Brain microvascular endothelial cell (primary cell): ENCODE results near the gene RBM22.

Experiments used
- DNase-seq: peaks from one replicate; pipeline ENCODE4 v3.0.0-alpha.2; 2020
- H3K27ac ChIP-seq: fragments of 250-450 bp; sonication (Bioruptor Pico); 2 replicates; pipeline ENCODE4 v1.5.1; 2020; ENCODE audit warnings: mild to moderate bottlenecking, moderate library complexity
- H3K27me3 ChIP-seq: fragments of 250-450 bp; sonication (Bioruptor Pico); replicated peaks from 2 replicates; pipeline ENCODE4 v1.5.1; 2020; ENCODE audit warnings: mild to moderate bottlenecking
- H3K36me3 ChIP-seq: fragments of 250-450 bp; sonication (Bioruptor Pico); replicated peaks from 2 replicates; pipeline ENCODE4 v1.5.1; 2020; ENCODE audit warnings: mild to moderate bottlenecking
- H3K4me3 ChIP-seq: 2 replicates; pipeline ENCODE4 v1.5.1; 2011; ENCODE audit warnings: low read depth, mild to moderate bottlenecking, control low read depth, low read length, moderate library complexity
- in situ Hi-C: cut with HindIII; loops from 2 replicates; pipeline ENCODE4 v1.10.0; 2017; ENCODE audit warnings: low sequenced_read_pairs, low pct_ligation_motif_present
- TF ChIP-seq, protein P1 (sequence below): IDR thresholded peaks from 2 replicates; pipeline ENCODE4 v1.5.1; 2011; ENCODE audit warnings: low read depth, mild to moderate bottlenecking, moderate library complexity, low read length, control low read depth, inconsistent platforms; ENCODE audit errors: missing control alignments

The RBM22 gene

DNA sequence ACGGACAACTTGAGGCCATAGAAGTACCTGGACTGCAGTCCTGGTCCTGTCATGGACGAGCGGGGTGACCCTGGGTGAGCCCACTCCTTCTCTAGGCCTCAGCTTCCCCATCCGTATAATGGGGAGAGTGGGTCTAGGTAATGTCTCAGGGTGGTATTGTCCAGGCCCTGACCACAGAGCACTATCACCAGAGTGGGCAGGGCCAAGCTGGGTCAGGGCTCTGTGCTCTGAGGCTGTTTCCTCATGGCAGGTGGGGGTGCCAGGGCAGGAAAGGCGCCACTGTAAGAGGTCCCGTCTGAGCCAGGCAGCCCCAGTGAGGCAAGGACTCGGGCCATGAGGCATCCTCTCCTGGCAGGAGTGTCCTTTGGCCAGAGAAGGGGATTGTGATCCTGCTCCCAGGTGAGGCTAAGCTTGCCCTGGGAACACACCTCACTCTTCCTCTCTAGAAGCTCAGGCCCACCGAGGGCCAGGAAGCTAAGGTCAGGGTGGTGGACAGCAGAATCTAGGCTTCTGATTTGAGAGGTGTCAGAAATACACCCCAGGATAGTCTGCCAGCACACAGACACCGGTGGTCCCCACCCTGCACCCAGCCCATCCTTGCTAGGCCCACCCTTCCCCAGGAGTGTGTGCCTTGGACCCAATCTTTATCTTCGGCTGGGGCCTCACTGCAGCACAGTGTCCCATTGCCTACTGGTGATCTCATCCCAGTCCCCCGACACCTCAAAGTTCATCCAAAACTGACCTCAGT, 41.3 kb downstream of the RBM22 start:
- TF ChIP-seq, protein P1, sequence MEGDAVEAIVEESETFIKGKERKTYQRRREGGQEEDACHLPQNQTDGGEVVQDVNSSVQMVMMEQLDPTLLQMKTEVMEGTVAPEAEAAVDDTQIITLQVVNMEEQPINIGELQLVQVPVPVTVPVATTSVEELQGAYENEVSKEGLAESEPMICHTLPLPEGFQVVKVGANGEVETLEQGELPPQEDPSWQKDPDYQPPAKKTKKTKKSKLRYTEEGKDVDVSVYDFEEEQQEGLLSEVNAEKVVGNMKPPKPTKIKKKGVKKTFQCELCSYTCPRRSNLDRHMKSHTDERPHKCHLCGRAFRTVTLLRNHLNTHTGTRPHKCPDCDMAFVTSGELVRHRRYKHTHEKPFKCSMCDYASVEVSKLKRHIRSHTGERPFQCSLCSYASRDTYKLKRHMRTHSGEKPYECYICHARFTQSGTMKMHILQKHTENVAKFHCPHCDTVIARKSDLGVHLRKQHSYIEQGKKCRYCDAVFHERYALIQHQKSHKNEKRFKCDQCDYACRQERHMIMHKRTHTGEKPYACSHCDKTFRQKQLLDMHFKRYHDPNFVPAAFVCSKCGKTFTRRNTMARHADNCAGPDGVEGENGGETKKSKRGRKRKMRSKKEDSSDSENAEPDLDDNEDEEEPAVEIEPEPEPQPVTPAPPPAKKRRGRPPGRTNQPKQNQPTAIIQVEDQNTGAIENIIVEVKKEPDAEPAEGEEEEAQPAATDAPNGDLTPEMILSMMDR = no peak
- no peak overlapping the region for H3K27ac ChIP-seq
- DNase-seq = no peak
- no peaks in the 10 kb centered on the region for H3K36me3 ChIP-seq
- H3K27me3 ChIP-seq = peaks cover 6% of the 10 kb centered on the region
- no peak overlapping the region for H3K4me3 ChIP-seq
- in situ Hi-C loops = loop anchor here (25.0 kb wide), 1 partner anchor 97 kb away; no protein-coding TSS in a partner anchor

DNA sequence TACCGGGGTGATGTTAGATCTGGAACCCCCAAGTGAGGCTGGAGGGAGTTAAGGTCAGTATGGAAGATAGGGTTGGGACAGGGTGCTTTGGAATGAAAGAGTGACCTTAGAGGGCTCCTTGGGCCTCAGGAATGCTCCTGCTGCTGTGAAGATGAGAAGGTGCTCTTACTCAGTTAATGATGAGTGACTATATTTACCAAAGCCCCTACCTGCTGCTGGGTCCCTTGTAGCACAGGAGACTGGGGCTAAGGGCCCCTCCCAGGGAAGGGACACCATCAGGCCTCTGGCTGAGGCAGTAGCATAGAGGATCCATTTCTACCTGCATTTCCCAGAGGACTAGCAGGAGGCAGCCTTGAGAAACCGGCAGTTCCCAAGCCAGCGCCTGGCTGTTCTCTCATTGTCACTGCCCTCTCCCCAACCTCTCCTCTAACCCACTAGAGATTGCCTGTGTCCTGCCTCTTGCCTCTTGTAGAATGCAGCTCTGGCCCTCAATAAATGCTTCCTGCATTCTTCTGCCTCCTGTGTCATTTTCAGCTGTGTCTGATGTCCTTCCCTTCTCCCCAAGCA, 42.1 kb downstream of the RBM22 start:
- Histone ChIP-seq H3K36me3 (no peaks in the 10 kb centered on the region), H3K4me3 (no peak overlapping the region), H3K27ac (no peak overlapping the region), H3K27me3 (peaks cover 6% of the 10 kb centered on the region)
- DNase-seq = no peak
- in situ Hi-C loops = loop anchor here (25.0 kb wide), 1 partner anchor 96 kb away; no protein-coding TSS in a partner anchor
- TF ChIP-seq, protein P1 = no peak

DNA sequence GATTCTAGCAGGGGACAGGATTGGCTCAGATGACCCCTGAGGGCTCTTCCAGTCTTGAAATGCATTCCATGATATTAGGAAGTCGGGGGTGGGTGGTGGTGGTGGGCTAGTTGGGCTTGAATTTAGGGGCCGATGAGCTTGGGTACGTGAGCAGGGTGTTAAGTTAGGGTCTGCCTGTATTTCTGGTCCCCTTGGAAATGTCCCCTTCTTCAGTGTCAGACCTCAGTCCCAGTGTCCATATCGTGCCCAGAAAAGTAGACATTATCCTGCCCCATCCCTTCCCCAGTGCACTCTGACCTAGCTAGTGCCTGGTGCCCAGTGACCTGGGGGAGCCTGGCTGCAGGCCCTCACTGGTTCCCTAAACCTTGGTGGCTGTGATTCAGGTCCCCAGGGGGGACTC, 42.7 kb downstream of the RBM22 start:
- Histone ChIP-seq H3K36me3 (no peaks in the 10 kb centered on the region), H3K27me3 (peaks cover 6% of the 10 kb centered on the region), H3K27ac (no peak overlapping the region), H3K4me3 (no peak overlapping the region)
- DNase-seq = no peak
- in situ Hi-C loops = loop anchor here (25.0 kb wide), 1 partner anchor 96 kb away; no protein-coding TSS in a partner anchor
- TF ChIP-seq, protein P1 = no peak

DNA sequence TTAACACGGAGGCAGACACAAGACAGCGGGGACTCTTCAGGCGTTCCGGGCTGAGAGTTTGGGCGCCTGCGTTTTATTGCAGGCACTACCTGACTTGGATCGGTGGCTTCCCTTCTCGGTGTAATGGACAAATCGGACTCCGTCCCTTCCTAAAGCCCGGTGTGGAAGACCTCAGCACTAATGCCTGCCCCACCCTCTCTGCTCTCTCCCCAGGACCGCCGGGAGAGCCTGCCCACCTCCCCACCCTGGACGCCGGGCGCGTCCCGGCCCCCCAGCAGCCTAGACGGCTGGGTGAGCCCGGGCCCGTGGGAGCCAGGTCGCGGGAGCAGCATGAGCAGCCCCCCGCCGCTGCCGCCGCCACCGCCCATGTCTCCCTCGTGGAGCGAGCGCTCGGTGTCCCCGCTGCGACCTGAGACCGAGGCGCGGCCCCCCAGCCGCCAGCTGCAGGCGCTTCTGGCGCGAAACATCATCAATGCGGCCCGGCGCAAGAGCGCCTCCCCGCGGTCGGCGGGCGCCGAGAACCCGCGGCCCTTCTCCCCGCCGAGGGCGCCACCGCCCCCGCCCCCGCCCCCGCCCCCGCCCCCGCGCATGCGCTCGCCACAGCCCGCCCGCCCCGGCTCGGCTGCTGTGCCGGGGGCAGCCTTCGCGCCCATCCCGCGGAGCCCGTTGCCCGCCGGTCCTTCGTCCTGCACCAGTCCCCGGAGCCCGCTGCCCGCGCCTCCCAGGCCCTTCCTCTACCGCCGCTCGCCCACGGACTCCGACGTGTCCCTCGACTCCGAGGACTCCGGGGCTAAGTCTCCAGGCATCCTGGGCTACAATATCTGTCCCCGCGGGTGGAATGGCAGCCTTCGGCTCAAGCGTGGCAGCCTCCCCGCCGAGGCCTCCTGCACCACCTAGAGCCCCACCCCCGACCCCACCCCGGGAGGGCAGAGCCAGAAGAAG, 44.4 kb downstream of the RBM22 start:
- Histone ChIP-seq H3K4me3 (peak overlapping the region; percentile 54), H3K27ac (no peak overlapping the region)
- TF ChIP-seq, protein P1 = peak; percentile 61

DNA sequence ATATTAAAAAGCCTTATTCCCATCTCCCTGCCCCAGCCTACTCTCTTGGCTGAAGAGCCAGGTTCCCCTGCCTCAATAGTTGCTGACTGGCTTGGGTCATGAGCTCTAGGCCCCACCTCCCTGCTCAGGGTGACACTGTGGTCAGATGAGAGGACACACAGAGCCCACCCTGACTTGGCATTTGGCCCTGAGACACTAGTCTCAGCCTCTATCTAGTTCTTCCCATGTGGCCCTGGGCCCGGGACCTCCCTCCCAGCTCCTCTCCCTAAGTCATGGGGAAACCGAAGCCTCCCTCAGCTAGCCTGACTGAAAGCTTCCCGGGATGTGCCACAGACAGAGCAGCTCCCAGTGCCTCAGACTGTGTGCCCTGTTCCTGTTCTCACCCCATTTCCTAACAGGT, 45.6 kb downstream of the RBM22 start:
- in situ Hi-C loops = loop anchor here (25.0 kb wide), 1 partner anchor 93 kb away; no protein-coding TSS in a partner anchor
- no peaks in the 10 kb centered on the region for H3K27me3 ChIP-seq
- no peak overlapping the region for H3K27ac ChIP-seq
- TF ChIP-seq, protein P1 = no peak
- H3K4me3 ChIP-seq = no peak overlapping the region
- H3K36me3 ChIP-seq = peaks cover 16% of the 10 kb centered on the region
- no peak for DNase-seq

More for the DNA sequence above, 44.4 kb downstream of the RBM22 start:
- Histone ChIP-seq H3K27me3 (peaks cover 3% of the 10 kb centered on the region), H3K36me3 (peaks cover 4% of the 10 kb centered on the region)
- in situ Hi-C loops = loop anchor here (25.0 kb wide), 1 partner anchor 94 kb away; no protein-coding TSS in a partner anchor
- DNase-seq = no peak
